Keratinocyte (primary cell): ENCODE results near the gene ZNF24. TPM values are rescaled to one million over a fixed set of nuclear protein-coding genes. Genes with fewer than 3 reads are reported as not detected.

Source experiments
- DNase-seq: peaks from one replicate; pipeline ENCODE4 v3.0.0-alpha.2; 2011; ENCODE audit warnings: low read depth, missing footprints, low spot score
- FAIRE-seq: peaks from 2 replicates; lab custom pipeline; 2011; peaks lifted over from hg19 to GRCh38; lab: Jason Lieb, UNC
- H2AFZ ChIP-seq: 2 replicates; pipeline ENCODE4 v1.6.0; 2012; ENCODE audit warnings: low read length, control low read depth, inconsistent platforms; ENCODE audit not compliant: control insufficient read depth
- H3K27ac ChIP-seq: 2 replicates; pipeline ENCODE4 v1.5.1; 2011; ENCODE audit warnings: low read length; ENCODE audit not compliant: control insufficient read depth, insufficient read depth
- H3K27me3 ChIP-seq: 3 replicates; pipeline ENCODE4 v1.6.0; 2011; ENCODE audit warnings: low read length; ENCODE audit not compliant: control insufficient read depth, insufficient read depth; ENCODE audit errors: extremely low read depth
- H3K36me3 ChIP-seq, 2 experiments: 2 replicates in 1 of 2; 3 replicates in 1 of 2; pipeline ENCODE4 v1.5.1; 2011; ENCODE audit warnings: low read length in 2 of 2, mild to moderate bottlenecking in 1 of 2; ENCODE audit not compliant: control insufficient read depth in 2 of 2, insufficient read depth in 2 of 2; ENCODE audit errors: extremely low read depth in 1 of 2
- H3K4me1 ChIP-seq: 3 replicates; pipeline ENCODE4 v1.5.1; 2011; ENCODE audit warnings: low read length; ENCODE audit not compliant: control insufficient read depth, insufficient read depth; ENCODE audit errors: extremely low read depth
- H3K4me2 ChIP-seq: 3 replicates; pipeline ENCODE4 v1.6.0; 2011; ENCODE audit warnings: low read depth, low read length; ENCODE audit not compliant: control insufficient read depth, insufficient read depth; ENCODE audit errors: extremely low read depth
- H3K4me3 ChIP-seq, 3 experiments: fragments of 200-600 bp in 1 of 3; sonication (generic) in 1 of 3; 2 replicates in 2 of 3; 3 replicates in 1 of 3; pipeline ENCODE4 v1.5.1; 2011 to 2016; ENCODE audit warnings: low read length in 3 of 3, mild to moderate bottlenecking in 3 of 3, control low read depth in 2 of 3, inconsistent platforms in 1 of 3, low read depth in 1 of 3, mixed read lengths in 1 of 3, mixed run types in 1 of 3, moderate library complexity in 1 of 3; ENCODE audit not compliant: control insufficient read depth in 2 of 3, insufficient read depth in 2 of 3; ENCODE audit errors: extremely low read depth in 1 of 3
- H3K79me2 ChIP-seq: 2 replicates; pipeline ENCODE4 v1.6.0; 2012; ENCODE audit warnings: low read length; ENCODE audit not compliant: control insufficient read depth, insufficient read depth
- H3K9ac ChIP-seq: 3 replicates; pipeline ENCODE4 v1.6.0; 2011; ENCODE audit warnings: low read length; ENCODE audit not compliant: control insufficient read depth, insufficient read depth; ENCODE audit errors: extremely low read depth
- H3K9me1 ChIP-seq: 3 replicates; pipeline ENCODE4 v1.6.0; 2011; ENCODE audit warnings: low read length; ENCODE audit not compliant: control insufficient read depth, insufficient read depth; ENCODE audit errors: extremely low read depth
- H3K9me3 ChIP-seq: 2 replicates; pipeline ENCODE4 v1.5.1; 2012; ENCODE audit warnings: low read depth, low read length; ENCODE audit not compliant: control insufficient read depth
- H4K20me1 ChIP-seq: 3 replicates; pipeline ENCODE4 v1.6.0; 2011; ENCODE audit warnings: low read length; ENCODE audit not compliant: control insufficient read depth, insufficient read depth; ENCODE audit errors: extremely low read depth
- EZH2 ChIP-seq: IDR thresholded peaks from one replicate; pipeline ENCODE4 v1.6.1; 2012; ENCODE audit warnings: inconsistent platforms, mild to moderate bottlenecking, low read length, moderate library complexity
- dilution Hi-C: fragments of 300-500 bp; cut with MboI; formaldehyde crosslinking; loops from one replicate; pipeline ENCODE4 v1.7.0; 2020; ENCODE audit warnings: low sequenced_read_pairs; ENCODE audit not compliant: extremely low pct_ligation_motif_present
- polyA minus RNA-seq, 3 experiments: library from RNA; depleted of rRNA, polyadenylated mRNA; stranded (reverse); fragments of >200 nt; gene quantifications; 1 replicate in 1 of 3; 2 replicates in 1 of 3; 3 replicates in 1 of 3; pipeline ENCODE4 v1.2.3, GENCODE V29; 2011
- polyA plus RNA-seq, 5 experiments: library from polyadenylated mRNA; depleted of rRNA in 3 of 5; stranded (reverse) in 3 of 5; stranded (forward) in 1 of 5; unstranded in 1 of 5; fragments of >200 nt; gene quantifications; 1 replicate in 1 of 5; 2 replicates in 3 of 5; 3 replicates in 1 of 5; pipeline versions ENCODE4 v1.2.1 to v1.2.3, GENCODE V29; 2011 to 2012; ENCODE audit warnings: missing spikeins in 2 of 5, low read depth in 1 of 5, low replicate concordance in 1 of 5
- TF ChIP-seq, protein P1 (sequence below), 3 experiments: IDR thresholded peaks in 1 of 3; conservative IDR thresholded peaks in 1 of 3; optimal IDR thresholded peaks in 1 of 3; 2 replicates in 2 of 3; 3 replicates in 1 of 3; pipeline versions ENCODE3 to v1.5.1; 2011; ENCODE audit warnings: low read length in 3 of 3, mild to moderate bottlenecking in 3 of 3, moderate library complexity in 2 of 3, control low read depth in 1 of 3, inconsistent platforms in 1 of 3; ENCODE audit not compliant: insufficient read depth in 2 of 3; ENCODE audit errors: extremely low read depth in 1 of 3

The ZNF24 gene
- polyA plus RNA-seq (12.2 to 20.3 TPM (median 14.1 TPM) in 3 replicates), polyA minus RNA-seq (21.9 to 24.5 TPM (median 24.3 TPM) in 3 replicates)
- polyA plus RNA-seq (2011; ENCODE audit: low read depth) = 23.2 TPM
- 6.9 and 13.1 TPM in 2 replicates for polyA plus RNA-seq (2011; cell fraction: cytosol; rRNA removed)
- polyA plus RNA-seq (2011; cell fraction: nucleus; rRNA removed) = 14.8 and 22.7 TPM in 2 replicates
- polyA plus RNA-seq (2012; ENCODE audit: low replicate concordance) = 15.9 and 16.3 TPM in 2 replicates
- 12.1 TPM for polyA minus RNA-seq (2011; cell fraction: cytosol; rRNA and poly(A)+ RNA removed)
- polyA minus RNA-seq (2011; cell fraction: nucleus; rRNA and poly(A)+ RNA removed) = 12.6 and 20.9 TPM in 2 replicates

GRCh38 chr18:35343936-35344735, at the start of gene ZNF24:
Gene ZNF24, minus strand, starts transcription at chr18:35344420. Its CDS starts 3,770 bp downstream, at chr18:35340650.
- dilution Hi-C loops = no loop called here
- Histone ChIP-seq H3K4me2 (peak within 1 kb of the TSS; percentile 77), H3K27ac (peak within 1 kb of the TSS; percentile 92), H2AFZ (peak within 1 kb of the TSS; percentile 91), H3K4me1 (peaks cover 6% of the 10 kb centered on the region), H3K9me1 (no peaks in the 10 kb centered on the region), H4K20me1 (peaks cover 17% of the 10 kb centered on the region), H3K9ac (peak within 1 kb of the TSS; percentile 97), H3K79me2 (peaks cover 48% of the 10 kb centered on the region), H3K36me3 (peaks cover 7 to 13% of the 10 kb centered on the region in 2 experiments), H3K27me3 (no peaks in the 10 kb centered on the region), H3K9me3 (no peaks in the 10 kb centered on the region), H3K4me3 (peak within 1 kb of the TSS; percentile 82 to 91 (median 85))
- no peak for TF ChIP-seq EZH2
- TF ChIP-seq, protein P1, sequence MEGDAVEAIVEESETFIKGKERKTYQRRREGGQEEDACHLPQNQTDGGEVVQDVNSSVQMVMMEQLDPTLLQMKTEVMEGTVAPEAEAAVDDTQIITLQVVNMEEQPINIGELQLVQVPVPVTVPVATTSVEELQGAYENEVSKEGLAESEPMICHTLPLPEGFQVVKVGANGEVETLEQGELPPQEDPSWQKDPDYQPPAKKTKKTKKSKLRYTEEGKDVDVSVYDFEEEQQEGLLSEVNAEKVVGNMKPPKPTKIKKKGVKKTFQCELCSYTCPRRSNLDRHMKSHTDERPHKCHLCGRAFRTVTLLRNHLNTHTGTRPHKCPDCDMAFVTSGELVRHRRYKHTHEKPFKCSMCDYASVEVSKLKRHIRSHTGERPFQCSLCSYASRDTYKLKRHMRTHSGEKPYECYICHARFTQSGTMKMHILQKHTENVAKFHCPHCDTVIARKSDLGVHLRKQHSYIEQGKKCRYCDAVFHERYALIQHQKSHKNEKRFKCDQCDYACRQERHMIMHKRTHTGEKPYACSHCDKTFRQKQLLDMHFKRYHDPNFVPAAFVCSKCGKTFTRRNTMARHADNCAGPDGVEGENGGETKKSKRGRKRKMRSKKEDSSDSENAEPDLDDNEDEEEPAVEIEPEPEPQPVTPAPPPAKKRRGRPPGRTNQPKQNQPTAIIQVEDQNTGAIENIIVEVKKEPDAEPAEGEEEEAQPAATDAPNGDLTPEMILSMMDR (optimal IDR thresholded peaks at IDR 0.05 in 1 of 3, IDR thresholded peaks at IDR 0.05 in 1 of 3, conservative IDR thresholded peaks at IDR 0.05 in 1 of 3; ENCODE audit: extremely low read depth in 1 of 3, insufficient read depth in 2 of 3, low read length in 3 of 3) = no peak
- no peak for FAIRE-seq
- DNase-seq = peak; percentile 48

GRCh38 chr18:35393716-35394115, 49.5 kb upstream of the ZNF24 start:
- H3K27me3 ChIP-seq = no peaks in the 10 kb centered on the region
- TF ChIP-seq EZH2 = no peak
- TF ChIP-seq, protein P1 (optimal IDR thresholded peaks at IDR 0.05 in 1 of 3, IDR thresholded peaks at IDR 0.05 in 1 of 3, conservative IDR thresholded peaks at IDR 0.05 in 1 of 3; ENCODE audit: extremely low read depth in 1 of 3, insufficient read depth in 2 of 3, low read length in 3 of 3) = no peak
- no peaks in the 10 kb centered on the region for H4K20me1 ChIP-seq
- H3K27ac ChIP-seq = no peak overlapping the region
- no peaks in the 10 kb centered on the region for H3K4me1 ChIP-seq
- no peak overlapping the region for H3K9ac ChIP-seq
- no peak overlapping the region for H2AFZ ChIP-seq
- no peak overlapping the region for H3K4me3 ChIP-seq
- H3K9me1 ChIP-seq = no peaks in the 10 kb centered on the region
- DNase-seq = no peak
- dilution Hi-C loops = no loop called here
- H3K36me3 ChIP-seq = no peaks in the 10 kb centered on the region
- no peaks in the 10 kb centered on the region for H3K9me3 ChIP-seq
- H3K4me2 ChIP-seq = no peak overlapping the region
- no peak for FAIRE-seq
- no peaks in the 10 kb centered on the region for H3K79me2 ChIP-seq
